Stimulated activated CD8-positive, alpha-beta memory T cell treated with anti-CD3 and anti-CD28 coated beads, Interleukin-15, amount 100 ng/mL, for 24 hours (primary cell): ENCODE results near the gene ZFYVE28.
"Not testable (repeated sequence)": the region's sequence is repeated elsewhere in the genome, so short reads cannot be mapped to it uniquely, and the experiment has no call there.

Experiments used
- DNase-seq: peaks from one replicate; pipeline ENCODE4 v3.0.0-alpha.2; 2020; ENCODE audit warnings: low read depth

ZFYVE28 gene

DNA sequence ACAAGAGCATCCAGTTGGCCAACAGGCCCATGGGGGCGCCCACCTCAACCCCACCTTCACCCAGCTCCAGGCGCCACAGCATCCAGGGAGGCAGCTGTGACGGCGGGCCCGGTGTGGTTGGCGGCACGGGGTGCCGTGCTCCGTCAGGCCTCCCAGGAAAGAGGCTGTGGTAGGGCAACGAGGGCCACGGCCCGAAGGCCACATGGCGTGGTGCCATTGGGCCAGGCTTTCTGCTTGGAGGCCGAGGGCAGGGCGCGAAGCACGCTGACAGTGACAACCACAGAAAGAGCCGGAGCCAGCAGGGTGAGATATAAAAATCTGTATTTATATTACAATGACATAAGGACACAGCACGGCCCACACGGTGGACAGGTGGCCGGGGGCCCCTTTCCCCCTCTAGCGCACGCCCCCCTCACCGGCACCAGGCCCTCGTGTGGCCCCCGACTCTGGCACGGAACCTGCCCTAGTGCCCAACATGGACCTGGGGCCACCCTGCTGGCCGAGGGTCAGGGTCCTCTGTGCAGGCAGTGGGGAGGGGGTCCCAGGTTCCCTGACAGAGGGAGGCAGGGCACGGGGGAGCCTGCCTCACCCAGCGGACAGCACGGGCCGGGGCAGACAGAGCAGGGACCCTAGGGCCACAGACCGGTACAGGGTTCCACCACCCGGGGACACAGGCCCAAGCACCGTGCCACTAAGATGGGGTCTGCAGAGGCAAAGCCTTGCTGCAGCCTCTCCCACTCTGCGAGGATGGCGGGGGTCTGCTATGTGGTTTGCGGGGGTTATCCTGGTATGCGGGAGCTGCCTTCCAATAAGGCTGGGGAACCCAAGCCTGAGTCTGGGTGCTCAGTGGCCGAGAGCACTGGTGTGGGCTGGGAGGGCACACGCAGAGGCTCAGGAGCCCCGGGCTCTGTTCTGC lies 171.1 kb downstream of the ZFYVE28 start:
- DNase-seq = no peak

DNA sequence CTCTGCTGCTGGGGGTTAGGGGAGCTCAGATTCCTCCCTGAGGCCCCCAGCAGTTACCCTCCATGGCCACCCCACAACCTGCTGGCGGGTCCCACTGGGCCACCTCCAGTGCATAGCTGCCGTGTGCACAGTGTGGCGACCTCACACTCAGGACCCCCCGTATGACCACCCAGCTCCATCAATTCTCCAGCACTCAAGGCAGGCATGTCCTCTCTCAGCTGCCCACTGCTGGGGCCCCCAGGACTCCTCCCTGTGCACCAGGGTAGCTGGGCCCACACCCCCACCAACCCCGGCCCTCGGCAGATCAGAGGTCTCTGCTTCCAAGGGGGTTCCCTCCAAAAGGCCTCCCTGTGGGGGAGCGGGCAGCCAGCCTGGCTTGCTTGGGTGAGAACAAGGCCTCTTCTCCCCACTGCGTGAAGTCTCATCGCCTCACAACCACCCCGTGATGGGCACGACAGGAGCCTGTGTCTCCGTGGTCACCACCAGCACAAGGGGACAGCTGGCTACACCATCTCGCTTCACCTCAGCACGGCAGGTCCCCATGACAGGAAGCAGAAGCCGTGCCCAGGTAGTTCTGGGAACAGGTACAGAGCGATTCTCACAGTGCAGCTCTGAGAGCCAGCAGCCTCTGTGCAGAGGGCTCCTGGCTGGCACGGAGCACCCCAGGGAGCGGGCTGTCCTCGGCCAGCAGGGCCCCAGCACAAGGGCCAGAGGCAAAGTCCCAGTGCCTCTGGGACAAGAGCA lies 171.9 kb downstream of the ZFYVE28 start:
- no peak for DNase-seq

DNA sequence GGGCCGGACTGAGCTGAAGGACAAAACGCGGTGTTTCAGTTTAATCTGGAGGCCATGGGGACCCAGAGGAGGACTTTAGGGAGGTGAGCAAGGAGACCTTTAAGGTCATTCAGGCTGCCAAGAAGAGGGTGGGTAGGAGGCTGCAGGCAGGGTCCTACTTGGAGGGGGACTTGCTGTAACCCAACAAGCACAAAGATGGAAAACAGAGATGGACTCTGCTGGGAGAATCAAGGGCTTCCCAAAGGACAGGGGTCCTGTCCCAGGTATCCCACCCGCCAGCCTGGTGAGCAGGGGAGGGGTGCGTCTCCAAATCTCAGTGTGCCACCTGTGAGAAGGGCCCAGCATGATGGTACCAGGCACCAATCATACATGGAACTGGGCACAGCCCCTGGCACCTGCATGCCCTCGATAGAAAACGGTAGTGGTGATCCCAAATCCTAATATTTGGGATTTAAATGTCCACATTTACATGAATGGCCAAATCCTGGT lies 172.6 kb downstream of the ZFYVE28 start:
- DNase-seq = no peak

DNA sequence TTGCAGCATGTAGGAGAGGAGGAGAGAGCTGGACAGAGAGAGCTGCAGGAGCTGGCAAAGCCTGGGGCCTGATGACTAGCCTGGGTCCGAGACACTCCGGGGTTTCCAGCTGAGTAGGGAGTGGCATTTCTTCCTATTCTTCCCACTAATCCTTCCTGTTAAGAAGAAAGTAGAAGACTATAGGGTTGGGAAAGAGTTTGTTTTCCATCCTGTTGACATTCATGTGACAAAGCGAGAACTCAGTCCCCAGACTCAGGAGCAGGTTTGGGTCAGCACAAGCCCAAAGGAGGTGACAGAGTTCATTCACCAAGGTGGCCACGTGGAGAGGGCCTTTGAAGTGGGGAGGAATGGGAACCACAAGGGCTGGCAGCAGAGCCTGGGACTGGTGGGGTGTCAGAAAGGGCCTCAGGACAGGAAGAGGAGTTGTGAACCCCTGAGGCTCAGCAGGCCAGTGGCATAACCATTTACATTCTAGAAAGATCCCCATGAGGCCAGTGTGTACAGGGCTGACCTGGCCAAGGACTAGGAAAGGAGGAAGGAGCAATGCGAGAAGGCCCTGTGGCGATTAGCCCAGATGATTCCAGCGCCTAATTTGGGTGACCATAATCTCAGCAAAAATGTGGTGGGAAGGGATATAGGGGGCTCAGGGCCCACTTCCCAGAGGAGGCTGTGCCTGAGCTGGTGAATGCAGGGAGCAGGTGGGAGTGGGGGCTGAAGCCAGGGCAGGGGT lies 173.2 kb downstream of the ZFYVE28 start:
- DNase-seq = no peak

DNA sequence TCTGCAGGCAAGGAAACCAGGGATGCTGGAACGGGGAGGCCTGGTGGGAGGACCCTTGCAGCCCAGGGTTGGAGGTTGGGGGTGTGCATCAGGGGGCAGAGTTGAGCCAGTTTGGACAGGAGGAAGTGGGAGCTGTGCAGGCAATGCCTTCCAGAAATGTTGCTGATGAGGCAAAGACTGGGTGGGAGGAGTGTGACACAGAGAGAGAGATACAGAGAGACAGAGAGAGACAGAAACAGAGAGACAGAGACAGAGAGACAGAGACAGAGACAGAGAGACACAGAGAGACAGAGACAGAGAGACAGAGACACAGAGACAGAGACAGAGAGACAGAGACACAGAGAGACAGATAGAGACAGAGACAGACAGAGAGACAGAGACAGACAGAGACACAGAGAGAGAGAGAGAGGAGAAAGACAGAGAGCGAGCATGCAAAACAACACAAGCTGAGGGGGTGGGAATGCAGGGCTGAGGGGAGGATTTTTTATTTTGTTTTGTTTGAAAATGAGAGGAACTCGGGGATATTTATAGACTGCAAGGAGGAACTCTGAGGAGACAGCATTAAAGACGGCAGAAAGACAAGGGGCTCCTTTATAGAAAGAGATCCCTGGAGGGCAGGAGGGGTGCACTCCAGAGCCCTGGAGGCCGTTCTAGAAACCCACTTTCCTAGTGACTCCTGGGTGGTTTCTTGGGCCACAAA lies 174.6 kb downstream of the ZFYVE28 start:
- no peak for DNase-seq

DNA sequence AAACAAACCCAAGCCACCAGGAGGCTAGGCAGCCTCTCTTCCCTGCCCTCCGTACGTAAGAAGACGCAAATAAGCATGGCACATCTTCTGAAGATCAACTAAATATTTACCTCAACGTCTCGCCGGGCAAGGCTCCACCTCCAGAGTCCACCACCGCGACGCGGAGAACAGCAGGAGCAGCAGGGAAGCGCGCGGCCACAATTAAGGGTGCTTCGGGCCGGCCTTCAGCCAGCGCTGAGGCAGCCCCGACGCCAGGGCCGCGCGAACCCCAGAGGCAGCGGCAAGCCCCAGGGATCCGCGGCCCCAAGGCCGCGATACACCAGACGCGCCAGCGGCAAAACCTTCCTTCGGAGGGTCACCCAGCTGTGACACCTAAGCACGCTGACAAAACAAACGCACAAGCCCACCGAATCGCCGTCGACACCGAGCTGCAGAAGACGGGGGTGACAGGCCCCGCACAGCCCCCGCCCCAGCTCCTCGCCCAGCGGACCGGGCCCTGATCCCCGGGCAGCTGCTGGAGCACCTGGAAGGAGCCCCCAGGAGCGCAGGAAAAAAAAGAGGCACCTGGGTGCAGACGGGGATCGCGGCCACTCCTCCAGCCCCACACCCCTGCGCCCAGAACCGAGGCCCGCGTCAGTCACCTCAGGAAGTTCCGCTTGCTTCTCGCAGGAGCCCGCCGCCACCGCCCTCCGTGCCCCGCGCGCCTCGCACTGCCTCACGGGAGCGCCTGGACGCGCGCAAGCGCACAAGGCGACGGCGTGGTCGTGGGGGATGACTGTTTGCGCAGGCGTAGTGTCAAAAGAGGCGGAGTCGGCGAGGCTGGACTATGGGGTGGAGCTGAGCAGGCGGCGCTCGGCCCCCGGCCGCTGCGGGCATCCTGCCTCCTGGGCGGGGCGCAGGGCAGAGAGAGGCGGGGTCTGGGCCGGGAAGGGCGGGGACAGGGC lies 176.8 kb downstream of the ZFYVE28 start, which contains the start of the genes HAUS3 and POLN:
Gene HAUS3 (minus strand): TSS at position 712 of the 944 bp plus-strand sequence. CDS start 1,175 bp downstream, outside the sequence.
Gene POLN (minus strand): TSS at position 712 of the 944 bp plus-strand sequence. CDS start 12,890 bp downstream, outside the sequence.
- peak; percentile 95 for DNase-seq

DNA sequence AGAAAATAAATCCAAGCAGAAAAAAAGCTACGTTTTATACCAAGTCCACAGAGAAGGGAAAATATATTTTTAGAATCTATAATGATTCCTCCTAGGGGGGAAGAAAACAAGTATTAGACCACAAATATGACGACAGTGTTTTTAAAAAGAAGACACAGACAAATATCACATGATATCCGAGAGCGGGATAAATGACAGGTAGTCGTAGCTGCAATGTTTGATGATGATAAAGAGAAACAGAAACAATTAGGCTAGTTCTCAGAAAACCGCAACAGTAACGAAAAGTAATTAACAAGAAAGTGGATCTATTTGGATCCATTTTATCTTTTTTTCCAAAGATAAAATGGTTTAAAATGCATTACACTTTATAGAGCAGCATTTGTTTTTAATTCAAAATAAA lies 177.4 kb downstream of the ZFYVE28 start:
- DNase-seq = no peak

DNA sequence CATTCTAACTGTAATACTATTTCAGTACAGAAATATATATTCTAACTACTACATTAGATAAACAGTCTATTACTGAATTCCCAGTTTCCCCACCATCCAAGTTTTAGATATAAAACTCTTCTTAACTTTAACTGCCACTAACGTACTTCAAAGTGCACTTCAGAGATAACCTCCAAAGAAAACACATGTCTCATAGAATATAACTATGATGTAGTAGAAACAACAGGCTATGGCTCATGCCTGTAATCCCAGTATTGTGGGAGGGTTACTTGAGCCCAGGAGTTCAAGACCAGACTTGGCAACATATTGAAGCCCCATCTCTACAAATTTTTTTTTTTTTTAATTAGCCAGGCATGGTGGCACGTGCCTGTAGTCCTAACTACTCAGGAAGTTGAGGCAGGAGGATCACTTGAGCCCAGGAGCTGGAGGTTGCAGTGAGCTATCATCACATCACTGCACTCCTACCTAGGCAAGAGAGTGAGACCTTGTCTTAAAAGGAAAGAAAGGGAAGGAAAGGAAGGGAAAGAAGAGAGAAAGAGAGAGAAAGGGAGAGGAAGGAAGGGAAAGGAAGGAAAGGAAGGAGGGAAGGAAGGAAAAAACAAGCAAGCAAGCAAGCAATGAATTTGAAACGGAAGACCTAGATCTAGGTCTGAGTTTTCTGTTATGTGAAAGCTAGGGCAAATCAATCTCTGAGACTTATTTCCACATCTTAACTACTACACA lies 181.3 kb downstream of the ZFYVE28 start:
- no peak for DNase-seq

DNA sequence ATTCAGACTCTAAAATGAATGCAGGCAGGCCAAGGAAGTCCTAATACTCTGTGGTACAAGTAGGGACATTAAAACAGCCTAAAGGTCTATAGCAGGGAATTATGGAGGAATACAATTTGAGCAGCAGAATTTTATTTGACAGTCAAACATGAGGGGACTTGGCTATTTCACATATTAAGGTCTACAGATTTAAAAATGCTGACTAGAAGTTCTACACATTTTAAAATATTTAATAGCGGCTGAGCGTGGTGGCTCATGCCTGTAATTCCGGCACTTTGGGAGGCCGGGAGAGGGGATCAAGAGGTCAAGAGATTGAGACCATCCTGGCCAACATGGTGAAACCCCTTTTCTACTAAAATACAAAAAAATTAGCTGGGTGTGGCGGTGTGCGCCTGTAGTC lies 187.4 kb downstream of the ZFYVE28 start:
- DNase-seq = no peak

DNA sequence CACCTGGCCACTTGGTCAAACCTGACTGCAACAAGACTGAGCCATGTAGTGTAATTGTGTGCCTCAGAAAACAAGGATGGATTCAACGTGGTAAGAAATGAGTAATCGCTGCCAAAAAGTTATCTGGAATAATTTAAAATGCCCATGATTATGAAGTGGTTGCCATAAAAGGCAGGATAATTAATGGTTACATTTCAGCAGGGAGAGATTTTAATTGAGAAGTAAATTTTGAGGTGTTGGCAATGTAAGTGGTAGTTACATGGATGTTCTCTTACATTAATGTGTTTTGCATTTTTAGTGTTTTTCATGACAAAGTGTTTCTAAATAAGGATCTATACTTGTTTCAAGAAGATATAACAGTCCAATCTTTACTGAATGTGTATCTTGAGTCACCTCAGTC lies 192.2 kb downstream of the ZFYVE28 start:
- no peak for DNase-seq

DNA sequence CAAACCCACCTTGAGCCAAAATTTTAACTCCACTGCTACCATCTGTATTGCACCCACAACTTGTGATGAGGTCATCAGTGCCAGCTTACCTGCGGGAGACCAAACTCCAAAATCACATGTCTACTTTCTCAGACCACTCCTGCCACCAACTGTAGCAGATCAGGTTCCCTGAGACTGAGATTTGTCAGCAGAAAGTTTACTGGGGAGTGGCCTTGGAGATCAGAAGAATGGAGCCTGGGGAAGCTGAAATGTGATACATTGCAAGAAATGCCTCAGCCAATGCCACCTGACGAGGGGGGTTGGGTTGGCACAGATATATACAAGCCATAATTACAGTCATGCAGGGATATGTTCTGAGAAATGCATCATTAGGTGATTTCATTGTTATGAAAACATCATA lies 195.6 kb downstream of the ZFYVE28 start:
- DNase-seq = no peak

DNA sequence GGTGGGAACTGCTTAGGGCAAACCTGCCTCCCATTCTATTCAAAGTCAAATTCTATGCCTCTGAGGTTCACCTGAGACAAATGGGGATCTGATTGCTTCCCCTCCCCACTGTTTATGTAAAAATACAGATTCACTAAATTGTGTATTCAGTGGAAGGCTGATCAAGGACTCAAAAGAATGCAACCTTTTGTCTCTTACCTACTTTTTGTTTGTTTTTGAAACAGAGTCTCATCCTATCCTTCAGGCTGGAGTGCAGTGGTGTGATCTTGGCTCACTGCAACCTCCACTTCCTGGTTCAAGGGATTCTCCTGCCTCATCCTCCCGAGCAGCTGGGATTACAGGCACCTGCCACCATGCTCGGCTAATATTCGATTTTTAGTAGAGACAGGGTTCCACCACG lies 197.1 kb downstream of the ZFYVE28 start:
- not testable (repeated sequence) for DNase-seq

DNA sequence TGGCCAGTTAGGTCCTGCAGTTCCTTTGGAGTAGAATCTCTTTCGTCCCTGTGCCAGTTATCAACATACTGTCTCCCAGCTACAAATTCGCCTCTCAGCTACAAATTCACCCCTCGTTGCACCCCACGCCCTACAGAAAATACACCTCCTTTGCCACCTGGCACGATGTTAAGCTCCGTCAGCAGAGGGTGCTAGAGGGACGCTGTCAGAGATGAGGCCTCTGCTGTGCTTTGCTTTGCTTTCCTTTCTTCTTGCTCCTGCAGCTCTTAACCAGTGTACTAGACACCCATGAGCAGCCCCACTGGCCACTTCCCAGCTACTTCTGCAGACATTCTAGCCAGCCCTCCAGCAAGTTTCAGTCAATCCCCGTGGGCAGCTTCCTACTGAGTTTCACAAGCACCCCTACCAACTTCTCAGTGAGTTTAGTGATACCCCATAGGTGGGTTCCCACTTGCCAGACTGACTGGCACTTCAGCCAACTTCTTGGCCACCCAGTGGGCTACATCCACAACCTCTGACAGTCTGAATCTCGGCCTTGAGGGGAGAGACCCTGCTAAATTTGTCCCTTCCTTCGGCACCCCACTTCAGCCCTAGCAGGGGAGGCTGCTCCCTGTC lies 198.3 kb downstream of the ZFYVE28 start:
- DNase-seq = peak; percentile 43
